Activated CD4-positive, alpha-beta T cell treated with anti-CD3 and anti-CD28 coated beads, Interleukin-2, amount 50 U/mL, for 16 hours (primary cell): ENCODE measurements around the gene BMERB1.
"Not testable (repeated sequence)": the region's sequence is repeated elsewhere in the genome, so short reads cannot be mapped to it uniquely, and the experiment has no call there.

Experiments
- DNase-seq: peaks from one replicate; pipeline ENCODE4 v3.0.0-alpha.2; 2020

The BMERB1 gene

GRCh38 chr16:15598648-15599190, 164.3 kb downstream of the BMERB1 start:
- no peak for DNase-seq

GRCh38 chr16:15599303-15600070, 165.1 kb downstream of the BMERB1 start:
- no peak for DNase-seq

- no peak for DNase-seq
Measured at GRCh38 chr16:15601212-15601879, 167.0 kb downstream of the BMERB1 start.

GRCh38 chr16:15602285-15603044, 168.1 kb downstream of the BMERB1 start:
- no peak for DNase-seq

- no peak for DNase-seq
Measured at GRCh38 chr16:15604460-15605440, 170.4 kb downstream of the BMERB1 start.

- DNase-seq, result no peak
Measured at GRCh38 chr16:15605839-15606517, 171.6 kb downstream of the BMERB1 start.

- no peak for DNase-seq
Measured at GRCh38 chr16:15606518-15607220, 172.3 kb downstream of the BMERB1 start.

GRCh38 chr16:15607221-15607699, 172.9 kb downstream of the BMERB1 start:
- DNase-seq, result not testable (repeated sequence)

- DNase-seq, result no peak
Measured at GRCh38 chr16:15607700-15608396, 173.5 kb downstream of the BMERB1 start.

GRCh38 chr16:15608398-15609285, 174.3 kb downstream of the BMERB1 start:
- DNase-seq, result no peak

- DNase-seq, result no peak
Measured at GRCh38 chr16:15609286-15609649, 174.9 kb downstream of the BMERB1 start.

- DNase-seq, result peak; percentile 18
Measured at GRCh38 chr16:15610369-15610871, 176.0 kb downstream of the BMERB1 start.

GRCh38 chr16:15611610-15612009, 177.2 kb downstream of the BMERB1 start:
- no peak for DNase-seq

GRCh38 chr16:15613676-15614075, 179.3 kb downstream of the BMERB1 start:
- no peak for DNase-seq

GRCh38 chr16:15616012-15616411, 181.6 kb downstream of the BMERB1 start:
- DNase-seq, result no peak

GRCh38 chr16:15616475-15617165, 182.2 kb downstream of the BMERB1 start:
- no peak for DNase-seq

GRCh38 chr16:15617901-15618300, 183.5 kb downstream of the BMERB1 start:
- no peak for DNase-seq

- no peak for DNase-seq
Measured at GRCh38 chr16:15618392-15618791, 184.0 kb downstream of the BMERB1 start.
